Measurements from ENCODE around the gene RBM38. TPM values are rescaled to one million over a fixed set of nuclear protein-coding genes. Genes with fewer than 3 reads are reported as not detected.

The RBM38 gene
- total and polyA plus RNA-seq, 9 of the 15 experiments (the other 6 are each of a cell fraction or from before 2014, with no cell fraction given) = 0.28 to 82.4 (median 33.2) TPM

GRCh38 chr20:57417830-57418780 lies 26.9 kb downstream of the RBM38 start (continued):
- peak; percentile 46; the same call in 1 of the 2 replicates for TF ChIP-seq TFAP4 (CRISPR knock-in tag; IDR thresholded peaks at IDR 0.05; ENCODE audit: borderline replicate concordance)
- TF ChIP-seq ZNF444 (CRISPR knock-in tag; IDR thresholded peaks at IDR 0.05) = no peak
- TF ChIP-seq GTF3C2 (IDR thresholded peaks at IDR 0.05; ENCODE audit: borderline replicate concordance, extremely low read depth, insufficient read length) = no peak
- peak; percentile 80 for TF ChIP-seq SMARCA5 (IDR thresholded peaks at IDR 0.05)
- peak; percentile 28; the same call in 1 of the 2 replicates for TF ChIP-seq ZBTB7A (IDR thresholded peaks at IDR 0.05; ENCODE audit: borderline replicate concordance, control insufficient read depth, low read depth, low read length)
- peak; percentile 83 for TF ChIP-seq CHD4 (IDR thresholded peaks at IDR 0.05; ENCODE audit: insufficient read depth, insufficient replicate concordance, low read depth, low read length, poor library complexity, severe bottlenecking)
- TF ChIP-seq THRAP3 (IDR thresholded peaks at IDR 0.05; ENCODE audit: borderline replicate concordance) = no peak
- TF ChIP-seq ZNF551 (CRISPR knock-in tag; IDR thresholded peaks at IDR 0.05) = no peak
- TF ChIP-seq ZNF431 (CRISPR knock-in tag; IDR thresholded peaks at IDR 0.05) = no peak
- peak; percentile 38; the same call in 1 of the 2 replicates for TF ChIP-seq ESRRA (IDR thresholded peaks at IDR 0.05; ENCODE audit: borderline replicate concordance, low read depth)
- 0 out of 4 replicates have a peak, but pooled peaks of 1 of the 2 experiments have one; percentile 12 for TF ChIP-seq NRF1 (conservative IDR thresholded peaks at IDR 0.05 in 1 of 2, IDR thresholded peaks at IDR 0.05 in 1 of 2)
- peak; percentile 10 for TF ChIP-seq ZNF146 (CRISPR knock-in tag; IDR thresholded peaks at IDR 0.05; ENCODE audit: unreplicated experiment)
- no peak for TF ChIP-seq NELFE (IDR thresholded peaks at IDR 0.05; ENCODE audit: insufficient read depth, insufficient read length)
- TF ChIP-seq ARID4B (CRISPR knock-in tag; IDR thresholded peaks at IDR 0.05) = no peak
- peak; percentile 96 for TF ChIP-seq ZNF121 (CRISPR knock-in tag; conservative IDR thresholded peaks at IDR 0.05)
- peak; percentile 60 for TF ChIP-seq TEAD4 (IDR thresholded peaks at IDR 0.05; ENCODE audit: low read length)
- no peak for TF ChIP-seq TEAD4 (CRISPR knock-in tag; IDR thresholded peaks at IDR 0.05; ENCODE audit: borderline replicate concordance)
- TF ChIP-seq ADNP (tag; IDR thresholded peaks at IDR 0.05) = peak; percentile 91
